ENCODE measurements around the gene MICALL1.

MICALL1 gene

DNA sequence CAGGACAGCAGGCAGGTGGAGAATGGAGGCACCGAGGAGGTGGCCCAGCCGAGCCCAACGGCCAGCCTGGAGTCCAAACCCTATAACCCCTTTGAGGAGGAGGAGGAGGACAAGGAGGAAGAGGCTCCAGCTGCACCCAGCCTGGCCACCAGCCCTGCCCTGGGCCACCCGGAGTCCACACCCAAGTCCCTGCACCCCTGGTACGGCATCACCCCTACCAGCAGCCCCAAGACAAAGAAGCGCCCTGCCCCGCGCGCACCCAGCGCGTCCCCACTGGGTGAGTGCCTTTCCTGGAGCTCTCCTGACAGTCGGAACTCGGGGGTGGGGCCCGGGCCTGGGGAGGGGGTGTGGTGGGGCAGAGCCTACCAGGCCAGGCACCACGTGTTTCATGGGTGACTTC is 19.7 kb downstream of the MICALL1 start:
- no peak overlapping the region for H3K4me3 ChIP-seq (replicated peaks; ENCODE audit: insufficient read depth, low read length)
- TF ChIP-seq, protein P1, sequence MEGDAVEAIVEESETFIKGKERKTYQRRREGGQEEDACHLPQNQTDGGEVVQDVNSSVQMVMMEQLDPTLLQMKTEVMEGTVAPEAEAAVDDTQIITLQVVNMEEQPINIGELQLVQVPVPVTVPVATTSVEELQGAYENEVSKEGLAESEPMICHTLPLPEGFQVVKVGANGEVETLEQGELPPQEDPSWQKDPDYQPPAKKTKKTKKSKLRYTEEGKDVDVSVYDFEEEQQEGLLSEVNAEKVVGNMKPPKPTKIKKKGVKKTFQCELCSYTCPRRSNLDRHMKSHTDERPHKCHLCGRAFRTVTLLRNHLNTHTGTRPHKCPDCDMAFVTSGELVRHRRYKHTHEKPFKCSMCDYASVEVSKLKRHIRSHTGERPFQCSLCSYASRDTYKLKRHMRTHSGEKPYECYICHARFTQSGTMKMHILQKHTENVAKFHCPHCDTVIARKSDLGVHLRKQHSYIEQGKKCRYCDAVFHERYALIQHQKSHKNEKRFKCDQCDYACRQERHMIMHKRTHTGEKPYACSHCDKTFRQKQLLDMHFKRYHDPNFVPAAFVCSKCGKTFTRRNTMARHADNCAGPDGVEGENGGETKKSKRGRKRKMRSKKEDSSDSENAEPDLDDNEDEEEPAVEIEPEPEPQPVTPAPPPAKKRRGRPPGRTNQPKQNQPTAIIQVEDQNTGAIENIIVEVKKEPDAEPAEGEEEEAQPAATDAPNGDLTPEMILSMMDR (IDR thresholded peaks at IDR 0.05; ENCODE audit: insufficient read depth, low read length): no peak
- no peak for TF ChIP-seq POLR2AphosphoS5 (IDR thresholded peaks at IDR 0.05; ENCODE audit: low read depth)
- TF ChIP-seq, protein P2, sequence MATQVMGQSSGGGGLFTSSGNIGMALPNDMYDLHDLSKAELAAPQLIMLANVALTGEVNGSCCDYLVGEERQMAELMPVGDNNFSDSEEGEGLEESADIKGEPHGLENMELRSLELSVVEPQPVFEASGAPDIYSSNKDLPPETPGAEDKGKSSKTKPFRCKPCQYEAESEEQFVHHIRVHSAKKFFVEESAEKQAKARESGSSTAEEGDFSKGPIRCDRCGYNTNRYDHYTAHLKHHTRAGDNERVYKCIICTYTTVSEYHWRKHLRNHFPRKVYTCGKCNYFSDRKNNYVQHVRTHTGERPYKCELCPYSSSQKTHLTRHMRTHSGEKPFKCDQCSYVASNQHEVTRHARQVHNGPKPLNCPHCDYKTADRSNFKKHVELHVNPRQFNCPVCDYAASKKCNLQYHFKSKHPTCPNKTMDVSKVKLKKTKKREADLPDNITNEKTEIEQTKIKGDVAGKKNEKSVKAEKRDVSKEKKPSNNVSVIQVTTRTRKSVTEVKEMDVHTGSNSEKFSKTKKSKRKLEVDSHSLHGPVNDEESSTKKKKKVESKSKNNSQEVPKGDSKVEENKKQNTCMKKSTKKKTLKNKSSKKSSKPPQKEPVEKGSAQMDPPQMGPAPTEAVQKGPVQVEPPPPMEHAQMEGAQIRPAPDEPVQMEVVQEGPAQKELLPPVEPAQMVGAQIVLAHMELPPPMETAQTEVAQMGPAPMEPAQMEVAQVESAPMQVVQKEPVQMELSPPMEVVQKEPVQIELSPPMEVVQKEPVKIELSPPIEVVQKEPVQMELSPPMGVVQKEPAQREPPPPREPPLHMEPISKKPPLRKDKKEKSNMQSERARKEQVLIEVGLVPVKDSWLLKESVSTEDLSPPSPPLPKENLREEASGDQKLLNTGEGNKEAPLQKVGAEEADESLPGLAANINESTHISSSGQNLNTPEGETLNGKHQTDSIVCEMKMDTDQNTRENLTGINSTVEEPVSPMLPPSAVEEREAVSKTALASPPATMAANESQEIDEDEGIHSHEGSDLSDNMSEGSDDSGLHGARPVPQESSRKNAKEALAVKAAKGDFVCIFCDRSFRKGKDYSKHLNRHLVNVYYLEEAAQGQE (IDR thresholded peaks at IDR 0.05; ENCODE audit: insufficient replicate concordance, low read depth): no peak
- TF ChIP-seq SPI1 (IDR thresholded peaks at IDR 0.05; ENCODE audit: borderline replicate concordance, low read depth): no peak
- TF ChIP-seq GABPA (IDR thresholded peaks at IDR 0.05; ENCODE audit: low read depth): no peak

DNA sequence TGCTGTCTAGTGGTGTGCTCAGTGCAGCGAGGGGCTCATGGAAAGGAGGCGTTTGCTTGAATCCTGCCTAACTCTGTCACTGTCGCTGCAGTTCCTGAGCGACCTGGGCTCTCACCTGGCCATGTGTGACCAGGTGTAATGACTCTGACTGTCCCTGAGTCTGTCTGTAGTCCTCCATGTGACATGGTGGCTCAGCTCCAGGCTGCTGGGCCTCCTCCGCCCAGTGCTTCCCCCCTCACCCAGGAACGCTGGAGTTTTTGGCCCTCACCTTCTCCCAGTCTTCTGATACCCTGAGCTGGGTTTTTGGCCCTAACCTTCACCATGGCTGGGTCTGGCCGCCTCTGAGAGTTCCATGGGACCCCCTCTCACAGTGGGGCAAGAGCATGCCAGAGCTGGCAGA is 20.3 kb downstream of the MICALL1 start:
- H3K4me3 ChIP-seq (replicated peaks; ENCODE audit: insufficient read depth, low read length): no peak overlapping the region
- DNase-seq (ENCODE audit: low read depth in 1 of 2, low spot score in 1 of 2): no peak

More for the DNA sequence above, 19.7 kb downstream of the MICALL1 start:
- no peak overlapping the region for H3K27ac ChIP-seq (replicated peaks)
- no peaks in the 10 kb centered on the region for H3K27me3 ChIP-seq (ENCODE audit: insufficient read depth, poor library complexity, severe bottlenecking)
- no peak for DNase-seq (ENCODE audit: low read depth in 1 of 2, low spot score in 1 of 2)

DNA sequence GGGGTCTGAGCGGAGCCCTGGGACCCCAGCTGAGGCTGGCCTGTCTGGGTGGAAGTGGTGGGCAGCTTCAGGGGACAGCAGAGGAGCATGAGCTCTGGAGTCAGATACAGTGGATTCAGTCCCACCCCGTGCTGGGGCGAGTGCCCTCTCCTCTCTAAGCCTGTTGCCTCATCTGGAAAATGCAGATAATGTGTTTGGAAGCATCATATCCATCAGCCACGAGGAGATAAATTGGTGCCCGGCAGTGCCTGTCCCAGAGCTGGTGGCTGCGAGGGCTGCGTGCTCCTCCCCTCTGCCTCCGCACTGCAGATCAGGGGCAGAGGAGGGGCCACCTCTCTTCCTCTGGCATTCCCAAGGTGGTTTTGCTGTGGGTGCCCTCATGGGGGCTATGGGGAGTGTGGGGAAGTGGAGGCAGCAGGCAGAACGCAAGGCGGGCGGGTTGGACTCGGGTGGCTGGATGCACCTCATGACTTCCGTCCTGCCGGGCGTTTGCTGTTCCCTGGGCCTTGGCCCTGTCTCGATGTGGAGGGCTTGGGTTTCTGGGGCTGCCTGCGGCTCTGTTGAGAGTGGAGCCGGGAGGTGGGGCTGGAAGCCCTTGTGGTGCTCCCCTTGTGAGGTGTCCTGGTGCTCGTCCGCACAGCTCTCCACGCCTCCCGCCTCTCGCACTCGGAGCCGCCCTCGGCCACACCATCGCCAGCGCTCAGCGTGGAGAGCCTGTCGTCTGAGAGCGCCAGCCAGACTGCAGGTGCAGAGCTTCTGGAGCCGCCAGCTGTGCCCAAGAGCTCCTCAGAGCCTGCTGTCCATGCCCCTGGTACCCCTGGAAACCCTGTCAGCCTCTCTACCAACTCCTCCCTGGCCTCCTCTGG is 20.9 kb downstream of the MICALL1 start:
- TF ChIP-seq, protein P1 (IDR thresholded peaks at IDR 0.05; ENCODE audit: insufficient read depth, low read length): no peak
- TF ChIP-seq SPI1 (IDR thresholded peaks at IDR 0.05; ENCODE audit: borderline replicate concordance, low read depth) (no peak), POLR2AphosphoS5 (IDR thresholded peaks at IDR 0.05; ENCODE audit: low read depth) (no peak), GABPA (IDR thresholded peaks at IDR 0.05; ENCODE audit: low read depth) (no peak)
- TF ChIP-seq, protein P2 (IDR thresholded peaks at IDR 0.05; ENCODE audit: insufficient replicate concordance, low read depth): no peak
- no peak for DNase-seq (ENCODE audit: low read depth in 1 of 2, low spot score in 1 of 2)
- no peak overlapping the region for H3K27ac ChIP-seq (replicated peaks)
- no peak overlapping the region for H3K4me3 ChIP-seq (replicated peaks; ENCODE audit: insufficient read depth, low read length)
- H3K27me3 ChIP-seq (ENCODE audit: insufficient read depth, poor library complexity, severe bottlenecking): no peaks in the 10 kb centered on the region

More for the DNA sequence above, 20.3 kb downstream of the MICALL1 start:
- TF ChIP-seq POLR2AphosphoS5 (IDR thresholded peaks at IDR 0.05; ENCODE audit: low read depth) (no peak), SPI1 (IDR thresholded peaks at IDR 0.05; ENCODE audit: borderline replicate concordance, low read depth) (no peak), GABPA (IDR thresholded peaks at IDR 0.05; ENCODE audit: low read depth) (no peak)
- TF ChIP-seq, protein P2 (IDR thresholded peaks at IDR 0.05; ENCODE audit: insufficient replicate concordance, low read depth): no peak
- TF ChIP-seq, protein P1 (IDR thresholded peaks at IDR 0.05; ENCODE audit: insufficient read depth, low read length): no peak
- Histone ChIP-seq H3K27ac (replicated peaks) (no peak overlapping the region), H3K27me3 (ENCODE audit: insufficient read depth, poor library complexity, severe bottlenecking) (no peaks in the 10 kb centered on the region)

Data from HL-60 (cell line).